Endothelial cell of umbilical vein (primary cell): Measurements from ENCODE around the gene FMR1NB. TPM values are rescaled to one million over a fixed set of nuclear protein-coding genes. Genes with fewer than 3 reads are reported as not detected.

Experiments
- BruUV-seq: library from RNA; stranded (reverse); fragments of 400-500 nt; replicated peaks from 2 replicates; lab custom pipeline; 2021; lab: Mats Ljungman, UMichigan
- CTCF ChIA-PET: fragments of 300-600, 350-600 bp; sonication (Branson Sonifier 250); formaldehyde crosslinking; loops from one replicate; lab custom pipeline; 2021; ENCODE audit warnings: antibody characterized with exemption, inconsistent platforms; lab: Charles Lee
- POLR2A ChIA-PET: fragments of 300-600, 350-600 bp; sonication (Branson Sonifier 250); formaldehyde crosslinking; loops from one replicate; lab custom pipeline; 2021; ENCODE audit warnings: antibody characterized with exemption, inconsistent platforms; lab: Charles Lee
- DNase-seq: peaks from one replicate; pipeline ENCODE4 v3.0.0-alpha.2; 2011; ENCODE audit warnings: low read depth, low spot score
- FAIRE-seq: peaks from 2 replicates; lab custom pipeline; 2011; peaks lifted over from hg19 to GRCh38; lab: Jason Lieb, UNC
- H2AFZ ChIP-seq: 2 replicates; pipeline ENCODE4 v1.6.0; 2012; ENCODE audit warnings: low read depth, low read length, control low read depth, inconsistent platforms
- H3K27ac ChIP-seq: 2 replicates; pipeline ENCODE4 v1.5.1; 2011; ENCODE audit warnings: low read depth, mild to moderate bottlenecking, control low read depth, low read length, moderate library complexity; ENCODE audit not compliant: insufficient read depth
- H3K27me3 ChIP-seq, 2 experiments: 2 replicates each; pipeline versions ENCODE4 v1.6.0 to v1.6.1; 2011; ENCODE audit warnings: low read length in 2 of 2, mixed read lengths in 1 of 2; ENCODE audit not compliant: control insufficient read depth in 2 of 2, insufficient read depth in 2 of 2
- H3K36me3 ChIP-seq, 2 experiments: 2 replicates in 1 of 2; 3 replicates in 1 of 2; pipeline ENCODE4 v1.5.1; 2011; ENCODE audit warnings: low read length in 2 of 2, mild to moderate bottlenecking in 1 of 2, moderate library complexity in 1 of 2; ENCODE audit not compliant: control insufficient read depth in 2 of 2, insufficient read depth in 2 of 2; ENCODE audit errors: extremely low read depth in 1 of 2
- H3K4me1 ChIP-seq: 3 replicates; pipeline ENCODE4 v1.5.1; 2011; ENCODE audit warnings: mild to moderate bottlenecking, low read length; ENCODE audit not compliant: control insufficient read depth, insufficient read depth; ENCODE audit errors: extremely low read depth
- H3K4me2 ChIP-seq: 2 replicates; pipeline ENCODE4 v1.6.1; 2011; ENCODE audit warnings: low read length, control low read depth, mixed read lengths; ENCODE audit not compliant: insufficient read depth
- H3K4me3 ChIP-seq, 3 experiments: fragments of 200-600 bp in 1 of 3; sonication (generic), shearing (Covaris generic) in 1 of 3; replicated peaks in 1 of 3; 2 replicates each; pipeline ENCODE4 v1.5.1; 2011 to 2016; ENCODE audit warnings: control low read depth in 3 of 3, low read length in 3 of 3, mild to moderate bottlenecking in 2 of 3, inconsistent platforms in 1 of 3, low read depth in 1 of 3, moderate library complexity in 1 of 3; ENCODE audit not compliant: insufficient read depth in 1 of 3
- H3K79me2 ChIP-seq: 2 replicates; pipeline ENCODE4 v1.6.0; 2012; ENCODE audit warnings: low read length, inconsistent platforms; ENCODE audit not compliant: control insufficient read depth, insufficient read depth
- H3K9ac ChIP-seq: replicated peaks from 2 replicates; pipeline ENCODE3; 2011; ENCODE audit warnings: low read length, control low read depth; ENCODE audit not compliant: insufficient read depth; ENCODE audit errors: extremely low read depth
- H3K9me1 ChIP-seq: replicated peaks from 3 replicates; pipeline ENCODE4 v1.6.0; 2011; ENCODE audit warnings: mild to moderate bottlenecking, low read length; ENCODE audit not compliant: control insufficient read depth, insufficient read depth; ENCODE audit errors: extremely low read depth
- H3K9me3 ChIP-seq: replicated peaks from 2 replicates; pipeline ENCODE4 v1.5.1; 2012; ENCODE audit warnings: low read length, inconsistent platforms; ENCODE audit not compliant: control insufficient read depth, insufficient read depth
- H4K20me1 ChIP-seq: replicated peaks from 2 replicates; pipeline ENCODE3; 2011; ENCODE audit warnings: mild to moderate bottlenecking, low read length; ENCODE audit not compliant: control insufficient read depth, insufficient read depth; ENCODE audit errors: extremely low read depth
- CTCF ChIP-seq, 2 donors: IDR thresholded peaks; 1 replicate in 1 of 2; 2 replicates in 1 of 2; pipeline ENCODE4 v1.5.1; 2011; ENCODE audit warnings: low read length in 2 of 2, mild to moderate bottlenecking in 2 of 2, moderate library complexity in 2 of 2, control low read depth in 1 of 2, inconsistent platforms in 1 of 2, low read depth in 1 of 2; ENCODE audit not compliant: insufficient read depth in 1 of 2; ENCODE audit errors: extremely low read depth in 1 of 2
- EZH2 ChIP-seq: IDR thresholded peaks from 2 replicates; pipeline ENCODE4 v1.6.1; 2012; ENCODE audit warnings: borderline replicate concordance, low read depth, mild to moderate bottlenecking, moderate library complexity, low read length, inconsistent platforms; ENCODE audit not compliant: severe bottlenecking
- FOS ChIP-seq: IDR thresholded peaks from 2 replicates; pipeline ENCODE4 v1.6.1; 2011; ENCODE audit warnings: mild to moderate bottlenecking, low read length, moderate library complexity, borderline replicate concordance; ENCODE audit not compliant: insufficient read depth
- GATA2 ChIP-seq: IDR thresholded peaks from 2 replicates; pipeline ENCODE4 v1.7.0; 2011; ENCODE audit warnings: low read depth, mild to moderate bottlenecking, moderate library complexity, mixed read lengths, low read length; ENCODE audit not compliant: insufficient read length, insufficient read depth
- JUN ChIP-seq: IDR thresholded peaks from 2 replicates; pipeline ENCODE4 v1.6.1; 2011; ENCODE audit warnings: borderline replicate concordance, low read depth; ENCODE audit not compliant: insufficient read length, insufficient read depth
- MAX ChIP-seq: IDR thresholded peaks from 2 replicates; pipeline ENCODE4 v1.6.1; 2011; ENCODE audit not compliant: insufficient read depth, insufficient read length
- MYC ChIP-seq: IDR thresholded peaks from one replicate; pipeline ENCODE4 v1.6.1; 2011; ENCODE audit warnings: mild to moderate bottlenecking, low read depth, low read length
- POLR2A ChIP-seq: IDR thresholded peaks from 2 replicates; pipeline ENCODE4 v1.6.1; 2012; ENCODE audit warnings: low read depth, mild to moderate bottlenecking, control low read depth, low read length
- POLR2AphosphoS5 ChIP-seq: IDR thresholded peaks from 2 replicates; pipeline ENCODE4 v1.6.1; 2012; ENCODE audit warnings: low read depth, mild to moderate bottlenecking, control low read depth, low read length, moderate library complexity; ENCODE audit not compliant: insufficient read depth
- dilution Hi-C: fragments of 300-500 bp; cut with MboI; formaldehyde crosslinking; loops from one replicate; pipeline ENCODE4 v1.15.0; 2019; ENCODE audit warnings: low sequenced_read_pairs; ENCODE audit not compliant: extremely low pct_ligation_motif_present
- intact Hi-C: fragments of 100-400 bp; cut with micrococcal nuclease; formaldehyde crosslinking; loops from one replicate; pipeline ENCODE4 v1.10.0; 2022
- polyA plus RNA-seq, 4 experiments: library from polyadenylated mRNA; depleted of rRNA in 3 of 4; stranded (reverse) in 3 of 4; unstranded in 1 of 4; fragments of >200 nt; gene quantifications; 2 replicates each; pipeline versions ENCODE4 v1.2.1 to v1.2.3, GENCODE V29; 2011 to 2012; ENCODE audit warnings: missing spikeins in 1 of 4
- total RNA-seq: library from RNA; stranded (reverse); gene quantifications from 2 replicates; pipeline ENCODE4 v1.2.3, GENCODE V29; 2021

The FMR1NB gene
- total and polyA plus RNA-seq, 2 donors (not counting 3 experiments of a cell fraction or from before 2014, with no cell fraction given), result not detected

GRCh38 chrX:147978931-147979330 is 2.2 kb upstream of the FMR1NB start:
- intact Hi-C loops, result no loop called here
- Histone ChIP-seq H4K20me1 (no peaks in the 10 kb centered on the region), H3K9me1 (no peaks in the 10 kb centered on the region), H3K9ac (no peak overlapping the region), H3K4me3 (no peak overlapping the region), H3K4me2 (no peak overlapping the region), H3K36me3 (no peaks in the 10 kb centered on the region), H2AFZ (no peak overlapping the region), H3K27me3 (no peaks in the 10 kb centered on the region), H3K4me1 (no peaks in the 10 kb centered on the region), H3K79me2 (no peaks in the 10 kb centered on the region), H3K27ac (no peak overlapping the region), H3K9me3 (no peaks in the 10 kb centered on the region)
- TF ChIP-seq MYC (no peak), JUN (no peak), POLR2AphosphoS5 (no peak)
- dilution Hi-C loops, result no loop called here
- DNase-seq (no peak), FAIRE-seq (no peak)
- BruUV-seq, result no TSS peak
- ChIA-PET POLR2A (no interaction called here), CTCF (no interaction called here)

- no peak overlapping the region for H3K4me2 ChIP-seq
- no peaks in the 10 kb centered on the region for H3K9me3 ChIP-seq
- POLR2A ChIA-PET, result no interaction called here
- DNase-seq, result no peak
- H4K20me1 ChIP-seq, result no peaks in the 10 kb centered on the region
- no TSS peak for BruUV-seq
- no peaks in the 10 kb centered on the region for H3K36me3 ChIP-seq
- H3K9me1 ChIP-seq, result no peaks in the 10 kb centered on the region
- H3K27me3 ChIP-seq, result no peaks in the 10 kb centered on the region
- no peak overlapping the region for H2AFZ ChIP-seq
- no peaks in the 10 kb centered on the region for H3K4me1 ChIP-seq
- H3K27ac ChIP-seq, result no peak overlapping the region
- no peak for TF ChIP-seq CTCF (IDR thresholded peaks at IDR 0.05; ENCODE audit: extremely low read depth in 1 of 2, insufficient read depth in 1 of 2, low read depth in 1 of 2, low read length in 2 of 2)
- no peak for TF ChIP-seq POLR2AphosphoS5
- no peak for TF ChIP-seq EZH2
- TF ChIP-seq POLR2A, result no peak
- no peak for TF ChIP-seq GATA2
- no peak for TF ChIP-seq FOS
- no peak for TF ChIP-seq MYC
- TF ChIP-seq JUN, result no peak
- no peak for TF ChIP-seq MAX
- no peak for FAIRE-seq
- dilution Hi-C loops, result no loop called here
- no peaks in the 10 kb centered on the region for H3K79me2 ChIP-seq
- intact Hi-C loops, result no loop called here
- H3K4me3 ChIP-seq, result no peak overlapping the region
- CTCF ChIA-PET, result no interaction called here
- H3K9ac ChIP-seq, result no peak overlapping the region
These were observed 39.2 kb downstream of the FMR1NB start for GRCh38 chrX:148020329-148020728.
